HUDEP-2 (cell line): ENCODE results near the gene KLHL14.

Experiments used
- DNase-seq, 76 experiments: peaks; one replicate each; lab custom pipeline; 2025; ENCODE audit not compliant: unreplicated experiment in 76 of 76; lab: John Stamatoyannopoulos, UW

The KLHL14 gene

GRCh38 chr18:32724071-32724749 is 48.6 kb downstream of the KLHL14 start:
- DNase-seq = no peak

- no peak for DNase-seq
Measured at GRCh38 chr18:32722279-32722678, 50.5 kb downstream of the KLHL14 start.

GRCh38 chr18:32717126-32717525 is 55.7 kb downstream of the KLHL14 start:
- DNase-seq = no peak

GRCh38 chr18:32714571-32715148 is 58.2 kb downstream of the KLHL14 start:
- DNase-seq = peak in 27 of 76 experiments; percentile 0 to 64 (median 12)

- no peak for DNase-seq
Measured at GRCh38 chr18:32712860-32713259, 60.0 kb downstream of the KLHL14 start.

GRCh38 chr18:32711862-32712261 is 61.0 kb downstream of the KLHL14 start:
- DNase-seq = no peak

- no peak for DNase-seq
Measured at GRCh38 chr18:32707586-32707985, 65.2 kb downstream of the KLHL14 start.

GRCh38 chr18:32707147-32707546 is 65.7 kb downstream of the KLHL14 start:
- DNase-seq = no peak

GRCh38 chr18:32701313-32701712 is 71.5 kb downstream of the KLHL14 start:
- no peak for DNase-seq

- no peak for DNase-seq
Measured at GRCh38 chr18:32698153-32698552, 74.7 kb downstream of the KLHL14 start.

- no peak for DNase-seq
Measured at GRCh38 chr18:32696376-32696775, 76.4 kb downstream of the KLHL14 start.

- DNase-seq = no peak
Measured at GRCh38 chr18:32695534-32695933, 77.3 kb downstream of the KLHL14 start.

- no peak for DNase-seq
Measured at GRCh38 chr18:32688821-32689220, 84.0 kb downstream of the KLHL14 start.

GRCh38 chr18:32684940-32685339 is 87.9 kb downstream of the KLHL14 start:
- DNase-seq = no peak

GRCh38 chr18:32684096-32684495 is 88.7 kb downstream of the KLHL14 start:
- DNase-seq = no peak

- DNase-seq = no peak
Measured at GRCh38 chr18:32683044-32683443, 89.8 kb downstream of the KLHL14 start.

- DNase-seq = no peak
Measured at GRCh38 chr18:32677578-32677977, 95.2 kb downstream of the KLHL14 start.

- DNase-seq = peak in 1 of 76 experiments; percentile 9
Measured at GRCh38 chr18:32674491-32674890, 98.3 kb downstream of the KLHL14 start.

GRCh38 chr18:32672398-32672797 is 100.4 kb downstream of the KLHL14 start:
- DNase-seq = no peak

GRCh38 chr18:32670727-32671126 is 102.1 kb downstream of the KLHL14 start:
- no peak for DNase-seq

GRCh38 chr18:32669549-32670165 is 103.2 kb downstream of the KLHL14 start:
- peak in 4 of 76 experiments; percentile 4 to 12 (median 8) for DNase-seq

GRCh38 chr18:32668956-32669355 is 103.9 kb downstream of the KLHL14 start:
- DNase-seq = no peak
